Fibroblast of skin of left biceps (primary cell): ENCODE data around the gene NR1I3.
"Not testable (repeated sequence)": the region's sequence is repeated elsewhere in the genome, so short reads cannot be mapped to it uniquely, and the experiment has no call there.

ENCODE experiments used
- DNase-seq, 2 experiments: peaks; one replicate each; pipeline ENCODE4 v3.0.0-alpha.2; 2013; ENCODE audit warnings: low read depth in 2 of 2

The NR1I3 gene

DNA sequence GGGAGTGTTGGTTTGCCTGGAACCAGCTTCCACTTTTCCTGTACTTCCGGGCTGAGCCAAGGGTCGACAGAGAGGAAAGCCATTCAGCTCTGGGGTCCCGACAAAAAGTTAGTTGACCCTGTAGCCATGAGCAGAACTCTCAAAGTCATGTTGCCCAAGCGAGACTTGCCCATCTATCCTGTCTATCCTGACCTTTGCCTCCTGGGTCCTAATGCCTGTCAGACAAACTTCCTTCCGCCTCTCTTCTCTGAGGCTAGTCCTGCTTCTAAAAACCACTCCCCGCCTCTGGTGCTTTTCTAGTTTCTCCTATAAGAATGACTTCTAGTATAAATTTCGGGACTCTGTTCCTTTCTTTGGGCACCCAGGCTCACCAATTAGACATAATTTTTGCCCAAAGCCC is 12.8 kb upstream of the NR1I3 start:
- no peak for DNase-seq

DNA sequence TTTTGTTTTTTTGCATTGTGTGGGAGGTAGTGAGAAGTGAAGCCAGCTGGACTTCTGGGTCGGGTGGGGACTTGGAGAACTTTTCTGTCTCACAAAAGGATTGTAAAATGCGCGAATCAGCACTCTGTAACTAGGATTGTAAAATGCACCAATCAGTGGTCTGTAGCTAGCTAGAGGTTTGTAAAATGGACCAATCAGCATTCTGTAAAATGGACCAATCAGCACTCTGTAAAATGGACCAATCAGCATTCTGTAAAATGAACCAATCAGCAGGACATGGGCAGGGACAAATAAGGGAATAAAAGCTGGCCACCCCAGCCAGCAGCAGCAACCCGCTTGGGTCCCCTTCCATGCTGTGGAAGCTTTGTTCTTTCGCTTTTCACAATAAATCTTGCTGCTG is 12.1 kb upstream of the NR1I3 start:
- DNase-seq, result not testable (repeated sequence)

DNA sequence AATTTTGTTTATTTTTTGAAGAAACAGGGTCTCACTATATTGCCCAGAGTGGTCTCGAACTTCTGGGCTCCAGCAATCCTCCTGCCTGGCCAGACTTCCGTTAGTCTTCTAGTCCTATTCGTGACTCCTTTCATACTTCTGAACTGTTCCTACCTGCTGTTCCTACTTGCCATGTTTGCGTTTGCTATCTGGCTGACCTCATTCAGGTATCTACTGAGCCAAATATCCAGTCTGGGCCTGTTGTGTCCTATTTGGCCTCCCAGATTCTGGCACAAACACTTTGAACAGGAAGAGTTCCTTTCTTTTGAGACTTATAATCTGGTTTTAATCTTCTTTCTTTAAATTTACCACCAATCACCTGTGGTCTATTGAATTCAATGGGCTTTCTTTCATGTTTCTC is 6.9 kb upstream of the NR1I3 start:
- DNase-seq, result no peak

DNA sequence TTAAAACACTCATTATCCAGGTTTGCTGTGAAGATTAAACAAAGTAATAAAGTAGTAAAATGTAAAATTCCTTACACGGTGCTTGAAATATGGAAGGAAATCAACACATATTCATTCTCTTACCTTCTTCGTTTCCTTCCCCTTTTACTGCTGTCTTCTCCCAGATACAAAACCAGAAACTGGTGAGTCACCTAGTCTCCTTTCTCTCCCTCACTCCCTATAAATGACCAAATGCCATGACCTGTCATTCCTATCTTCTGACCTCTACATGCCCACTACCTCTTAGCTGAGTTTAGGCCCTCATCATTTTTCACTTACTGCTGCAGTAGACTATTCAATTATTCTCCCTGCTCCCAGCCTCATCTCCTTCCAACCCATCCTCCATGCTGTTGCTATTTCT is 4.3 kb upstream of the NR1I3 start:
- DNase-seq, result no peak

DNA sequence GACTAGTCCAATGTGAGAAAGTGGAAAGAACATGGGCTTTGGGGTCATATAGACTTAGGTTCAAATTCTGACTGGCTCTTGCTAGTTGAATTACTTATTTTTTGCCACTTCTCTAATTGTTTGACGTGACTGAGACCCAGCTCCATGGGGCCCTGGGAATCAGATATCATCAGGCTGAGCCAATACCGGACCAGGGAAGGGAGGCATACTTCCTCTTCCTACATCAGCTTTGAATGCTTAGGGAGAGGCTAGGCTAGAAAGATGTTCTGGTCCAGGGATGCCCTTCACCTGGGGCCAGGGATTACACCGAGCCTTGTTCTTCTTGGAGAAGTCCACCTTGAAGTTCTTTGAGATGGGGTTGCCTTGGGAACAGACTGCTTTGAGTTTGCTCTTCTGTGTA is 3.7 kb upstream of the NR1I3 start:
- DNase-seq, result no peak

DNA sequence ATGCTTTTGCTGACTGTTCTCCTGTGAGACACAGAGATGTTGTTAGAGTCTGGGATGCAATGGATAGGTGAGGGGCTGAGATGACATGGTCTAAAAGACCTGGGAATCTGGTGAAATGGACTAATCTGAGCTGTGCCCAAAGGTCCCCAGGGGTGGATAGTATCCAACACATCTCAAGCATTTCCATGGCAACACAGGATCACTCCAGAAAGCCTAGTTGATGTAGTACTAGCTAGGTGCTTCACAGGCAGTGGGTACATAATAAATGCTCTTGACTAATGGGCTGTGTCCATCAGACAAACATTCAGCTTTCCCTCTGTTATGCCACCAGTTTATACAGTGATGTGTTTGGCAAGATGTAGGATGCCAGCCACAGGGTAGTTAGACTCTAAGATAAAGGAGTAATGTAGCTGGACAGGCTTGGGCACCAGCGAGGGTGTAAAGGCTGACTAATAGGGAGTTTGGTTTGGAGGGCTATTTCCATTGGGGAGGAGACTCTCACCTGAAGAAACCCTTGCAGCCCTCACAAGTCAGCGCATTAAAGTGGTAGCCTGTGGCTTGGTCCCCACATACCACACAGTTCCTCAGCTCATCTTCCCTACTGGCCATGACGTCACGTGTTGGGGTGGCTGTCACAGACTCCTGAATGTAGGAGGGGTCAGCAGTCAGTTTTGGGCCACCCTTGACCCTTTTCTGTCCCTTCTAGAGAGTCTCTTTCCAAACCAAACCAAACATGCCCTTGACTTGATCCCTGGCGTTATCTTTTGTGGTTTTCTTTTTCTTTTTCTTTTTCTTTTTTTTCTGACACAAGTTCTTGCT is 1.8 kb downstream of the NR1I3 start:
- DNase-seq, result no peak

DNA sequence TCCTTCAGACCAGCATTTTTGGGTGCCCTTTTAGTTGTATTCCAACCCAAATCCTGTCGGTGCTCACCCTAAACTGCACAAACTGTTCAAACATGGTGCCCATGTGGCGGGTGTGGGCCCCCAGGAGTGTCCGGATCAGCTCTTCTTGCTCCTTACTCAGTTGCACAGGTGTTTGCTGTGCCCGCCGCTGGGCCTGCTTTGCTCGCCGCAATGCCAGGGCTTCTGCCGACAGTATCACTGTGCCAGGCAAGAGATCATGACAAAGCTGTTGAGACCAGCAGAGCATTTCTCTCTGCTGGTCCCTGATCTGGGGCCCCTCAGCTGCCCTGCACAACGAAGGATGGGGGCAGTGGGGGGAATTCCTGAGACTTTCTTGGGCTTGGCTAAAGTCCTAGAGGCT is 4.9 kb downstream of the NR1I3 start:
- DNase-seq, result no peak

DNA sequence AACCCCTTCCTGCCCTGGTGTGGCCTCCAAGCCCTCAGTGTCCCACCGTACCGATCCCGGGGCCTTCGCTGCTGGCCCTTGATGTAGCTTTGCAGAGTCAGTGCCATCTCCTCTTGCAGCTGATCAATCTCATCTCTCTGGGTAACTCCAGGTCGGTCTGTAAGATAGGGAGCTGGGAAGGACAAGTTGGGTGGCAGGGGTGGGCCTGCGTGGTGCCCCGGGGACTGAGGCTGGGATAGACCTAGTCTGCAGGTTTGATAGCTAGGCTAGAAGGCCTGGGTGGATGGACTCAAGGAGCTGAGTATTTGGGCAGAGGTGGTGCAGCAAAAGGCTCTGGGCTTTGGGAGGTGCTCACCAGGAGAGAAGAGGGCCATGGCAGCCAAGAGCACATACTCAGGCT is 7.2 kb downstream of the NR1I3 start:
- no peak for DNase-seq

DNA sequence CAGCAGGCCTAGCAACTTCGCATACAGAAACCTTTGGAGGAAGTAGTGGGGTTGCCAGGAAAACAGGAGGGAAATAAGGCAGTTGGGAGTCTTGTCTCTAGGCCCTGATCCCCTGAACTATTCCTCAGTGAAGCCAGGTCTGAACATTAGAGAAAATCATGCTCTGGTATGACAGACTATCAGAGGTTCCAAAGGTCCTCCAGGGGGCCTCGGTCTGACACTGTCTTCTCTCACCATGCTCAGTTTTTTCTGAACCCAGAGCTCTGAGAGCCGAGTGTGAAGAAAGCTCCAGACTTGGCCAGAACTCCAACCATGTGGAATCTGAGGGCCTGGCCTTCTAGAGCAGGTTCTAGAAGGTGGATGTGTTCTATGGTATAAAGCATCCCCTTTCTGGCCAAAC is 8.1 kb downstream of the NR1I3 start:
- no peak for DNase-seq

DNA sequence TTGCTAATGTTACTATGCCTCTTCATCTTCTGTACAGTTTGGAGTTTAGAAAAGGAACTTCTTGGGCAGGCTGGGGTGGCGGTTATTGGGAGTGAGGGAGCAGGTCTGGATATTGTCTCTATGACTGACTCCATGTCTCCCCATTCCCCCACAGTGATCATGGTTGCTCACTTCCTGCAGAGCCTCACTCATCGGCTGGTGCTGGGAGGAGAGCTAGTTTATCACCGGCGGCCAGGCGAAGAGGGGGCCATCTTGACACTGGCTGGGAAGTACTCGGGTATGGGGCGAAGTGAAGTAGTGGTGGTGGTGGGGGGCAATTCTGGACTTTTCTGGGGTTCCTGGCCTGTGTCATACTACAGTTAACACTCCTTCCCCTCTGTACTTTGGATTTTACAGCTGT is 10.0 kb downstream of the NR1I3 start:
- no peak for DNase-seq

DNA sequence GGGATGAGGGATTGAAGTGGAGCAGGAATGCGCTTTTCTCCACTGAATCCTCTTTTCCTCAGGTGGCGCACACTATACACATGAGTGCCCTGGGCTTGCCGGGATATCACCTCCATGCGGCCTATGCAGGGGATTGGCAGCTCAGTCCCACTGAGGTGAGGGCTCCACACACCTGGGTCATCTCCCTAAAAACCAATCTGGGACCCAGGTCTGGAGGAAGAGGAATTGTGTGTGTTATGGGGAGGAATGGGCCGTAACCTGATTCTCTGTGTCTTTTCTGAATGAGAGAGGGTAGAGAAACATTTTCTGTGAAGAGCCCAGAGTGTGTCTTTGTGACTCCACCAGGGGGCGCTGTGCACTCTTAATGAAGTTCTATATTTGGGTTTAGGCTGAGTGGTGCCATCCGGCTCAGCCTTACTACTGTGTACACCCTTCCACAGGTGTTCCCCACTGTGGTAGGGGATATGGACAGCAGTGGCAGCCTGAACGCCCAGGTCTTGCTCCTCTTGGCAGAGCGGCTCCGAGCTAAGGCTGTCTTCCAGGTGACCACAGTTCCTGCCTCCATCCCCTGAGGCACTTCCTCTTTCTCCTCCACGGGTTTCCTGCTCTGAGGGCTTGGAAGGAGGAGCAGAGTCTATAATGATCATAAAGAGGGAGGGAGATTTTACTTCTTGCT is 10.7 kb downstream of the NR1I3 start:
- DNase-seq, result peak; percentile 20 to 22

DNA sequence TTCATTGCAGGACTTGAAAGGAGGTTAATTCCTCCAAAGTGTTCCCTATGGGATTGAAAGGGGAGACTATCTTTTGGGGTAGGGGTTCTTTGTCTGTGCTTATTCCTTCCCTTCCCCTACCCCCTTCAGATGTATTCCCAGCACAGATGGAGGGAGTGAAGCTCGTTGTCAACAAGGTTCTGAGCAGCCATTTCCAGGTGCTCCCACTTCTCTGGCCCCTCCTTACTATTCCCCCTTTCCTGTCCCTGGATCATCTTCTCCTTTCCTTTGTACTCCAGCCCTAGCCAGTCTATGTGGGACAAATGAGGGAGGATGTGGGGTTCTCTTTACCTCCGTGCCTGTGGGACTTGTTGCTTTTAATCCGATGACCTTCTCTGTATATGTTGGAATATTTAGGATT is 11.2 kb downstream of the NR1I3 start:
- DNase-seq, result no peak

DNA sequence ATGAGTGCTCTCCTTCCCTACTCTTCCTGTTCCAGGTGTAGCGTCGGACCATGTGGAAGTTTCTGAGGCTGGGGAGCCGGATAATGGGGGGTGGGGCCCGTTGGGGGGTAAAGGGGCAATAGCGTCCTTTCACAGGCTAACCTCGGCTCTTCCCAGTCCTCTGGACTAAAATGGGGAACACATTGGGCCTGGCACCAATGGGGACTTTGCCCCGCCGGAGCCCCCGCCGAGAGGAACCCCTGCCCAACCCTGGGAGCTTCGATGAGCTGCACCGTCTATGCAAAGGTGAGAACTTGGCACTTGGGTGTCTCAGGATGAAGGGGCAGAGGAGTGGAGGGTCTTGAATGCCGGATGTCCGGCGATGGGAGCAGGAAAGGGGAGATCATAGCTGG is 11.7 kb downstream of the NR1I3 start:
- no peak for DNase-seq

DNA sequence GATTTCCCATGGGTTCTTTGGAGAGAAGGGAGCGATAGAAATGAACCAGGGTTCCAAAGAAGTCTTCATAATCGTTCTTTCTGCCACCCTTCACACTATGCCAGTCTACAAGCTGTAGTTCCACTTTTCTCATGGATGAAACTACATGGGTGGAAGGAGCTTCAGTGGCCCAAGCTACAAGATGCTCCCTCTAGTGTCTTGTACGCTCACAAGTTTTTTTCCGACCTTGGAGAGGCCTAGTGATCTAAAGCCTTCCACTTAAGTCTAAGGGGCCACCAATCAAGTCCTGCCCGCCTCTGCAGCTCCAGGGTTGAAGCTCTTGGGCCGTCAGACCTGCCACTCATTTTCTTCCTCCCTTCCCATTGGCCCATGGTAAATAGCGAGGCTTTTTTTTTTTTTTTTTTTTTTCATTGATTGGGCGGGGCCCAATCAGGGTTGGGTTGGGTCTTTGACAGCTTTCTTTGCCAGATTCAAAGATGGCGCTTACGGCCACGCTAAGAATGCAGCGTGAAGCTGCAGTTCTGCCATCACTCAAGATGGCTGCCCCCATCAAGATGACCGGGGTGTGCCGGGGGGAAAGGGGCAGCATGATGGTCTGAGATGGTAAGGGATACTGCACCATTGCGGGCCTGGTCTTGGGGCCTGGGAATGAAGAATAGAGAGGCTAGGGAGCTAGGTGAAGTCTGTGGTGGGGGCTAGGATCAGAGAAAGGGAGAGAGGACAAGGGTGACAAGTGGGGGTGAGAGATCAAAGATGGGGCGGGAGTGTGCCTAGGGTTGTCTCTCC is 12.3 kb downstream of the NR1I3 start, which contains the start of gene TOMM40L:
TOMM40L (plus strand) TSS at position 527 of the 786 bp plus-strand sequence. CDS start 430 bp downstream, outside the sequence.
- peak; percentile 99 for DNase-seq

DNA sequence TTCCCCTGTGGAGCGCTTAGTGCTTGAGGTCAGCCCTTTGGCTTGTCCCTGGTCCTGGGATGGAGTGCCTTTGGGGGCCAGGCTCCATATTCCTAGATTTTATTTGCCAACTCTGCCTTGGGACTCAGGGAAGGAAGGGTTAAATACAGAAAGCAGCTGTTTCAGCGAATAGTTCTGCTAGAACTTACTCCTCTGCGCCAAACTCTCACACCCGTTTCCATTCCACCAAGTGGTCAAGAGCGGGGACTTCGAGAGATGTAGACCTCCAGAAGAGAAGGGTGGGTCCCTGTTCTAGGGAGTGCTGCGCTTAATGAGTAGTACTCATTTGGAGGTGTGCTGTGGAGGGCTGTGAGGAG is 12.8 kb downstream of the NR1I3 start:
- DNase-seq, result no peak

DNA sequence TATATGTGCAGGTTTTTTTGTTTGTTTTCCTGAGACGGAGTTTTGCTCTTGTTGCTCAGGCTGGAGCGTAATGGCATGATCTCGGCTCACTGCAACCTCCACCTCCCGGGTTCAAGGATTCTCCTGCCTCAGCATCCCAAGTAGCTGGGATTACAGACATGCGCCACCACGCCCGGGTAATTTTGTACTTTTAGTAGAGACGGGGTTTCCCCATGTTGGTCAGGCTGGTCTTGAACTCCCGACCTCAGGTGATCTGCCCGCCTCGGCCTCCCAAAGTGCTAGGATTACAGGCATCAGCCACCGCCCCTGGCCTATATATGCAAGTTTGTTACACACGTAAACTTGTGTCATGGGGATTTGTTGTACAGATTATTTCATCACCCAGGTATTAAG is 13.3 kb downstream of the NR1I3 start:
- DNase-seq, result not testable (repeated sequence)

DNA sequence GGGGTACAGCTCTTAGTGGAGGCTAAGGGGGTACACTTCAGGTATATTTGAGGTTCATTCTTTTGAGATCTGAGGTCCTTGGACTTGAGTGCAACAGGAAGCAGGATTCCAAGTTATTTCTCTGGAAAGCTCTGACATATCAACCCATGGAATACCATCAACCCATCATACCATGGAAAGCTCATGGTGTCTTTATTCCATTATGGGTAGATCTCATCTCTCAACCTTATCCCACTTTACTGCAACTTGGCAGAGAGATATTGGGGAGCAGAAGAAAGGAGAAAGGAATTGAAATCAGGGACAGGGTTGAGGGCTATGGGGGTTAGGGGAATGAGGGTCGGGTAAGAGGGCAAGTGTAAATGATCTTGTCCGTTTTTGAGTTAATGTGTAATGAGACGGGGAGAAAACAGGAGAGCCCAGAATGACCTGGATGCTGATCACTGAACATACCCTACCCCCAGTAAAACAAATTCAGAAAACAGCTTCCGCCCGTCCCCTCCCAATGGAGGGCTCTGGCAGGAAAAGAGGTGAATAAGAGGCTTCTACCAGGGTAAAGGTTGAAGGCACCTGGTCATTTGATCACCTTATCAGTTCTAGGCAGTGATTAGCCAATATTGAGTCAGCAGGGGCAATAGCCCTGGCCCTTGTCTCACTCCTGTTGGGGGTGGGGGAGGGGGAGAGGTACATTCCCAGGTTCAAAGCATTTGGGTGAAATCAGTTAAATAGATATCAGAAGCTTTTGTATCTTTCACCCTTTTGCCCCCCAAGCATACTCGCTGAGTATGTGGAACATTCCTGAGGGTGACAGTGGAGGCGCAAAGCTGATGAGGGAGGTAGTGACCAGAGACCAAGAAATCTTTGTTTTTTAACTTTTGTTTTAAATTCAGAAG is 14.0 kb downstream of the NR1I3 start:
- no peak for DNase-seq

DNA sequence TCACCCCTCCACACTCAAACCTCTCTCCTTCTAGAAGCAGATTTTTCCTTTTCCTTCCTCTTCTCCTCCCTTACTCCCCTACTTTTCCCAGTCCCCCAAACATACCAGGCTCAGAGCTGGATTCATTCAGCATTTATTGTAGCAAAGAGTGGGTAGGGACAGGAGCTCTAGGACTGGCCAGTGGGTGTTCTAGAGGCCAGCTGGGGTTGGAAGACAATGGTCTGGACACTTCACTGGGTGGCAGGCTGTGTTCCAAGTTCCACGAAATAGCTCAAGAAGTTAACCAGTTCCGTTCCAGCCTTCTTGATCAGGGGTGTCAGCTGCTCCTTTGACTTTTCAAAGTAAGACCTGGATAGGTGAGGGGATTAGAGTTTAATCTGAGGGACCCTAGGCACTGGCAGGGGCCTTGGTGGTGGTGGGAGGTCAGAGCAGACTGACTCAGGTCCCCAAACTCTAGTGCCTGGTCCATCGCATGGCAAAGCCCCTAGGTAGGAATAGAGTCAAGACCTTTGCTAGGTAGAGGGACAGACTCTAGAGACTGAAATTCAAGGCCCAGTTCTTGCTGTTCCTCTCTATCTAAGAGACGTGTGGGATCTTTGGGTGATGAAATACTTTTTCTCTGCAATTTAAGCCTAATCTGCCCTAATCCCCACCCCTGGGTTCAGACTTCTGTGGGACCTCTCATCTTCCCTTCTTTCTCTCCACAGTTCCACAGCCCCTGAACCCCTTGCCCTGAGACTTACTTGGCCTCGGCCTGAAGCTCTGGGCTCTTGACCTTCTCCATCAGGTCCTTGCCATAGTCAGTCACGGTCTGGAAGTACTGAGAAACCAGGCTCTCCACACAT is 15.6 kb downstream of the NR1I3 start:
- DNase-seq, result no peak

DNA sequence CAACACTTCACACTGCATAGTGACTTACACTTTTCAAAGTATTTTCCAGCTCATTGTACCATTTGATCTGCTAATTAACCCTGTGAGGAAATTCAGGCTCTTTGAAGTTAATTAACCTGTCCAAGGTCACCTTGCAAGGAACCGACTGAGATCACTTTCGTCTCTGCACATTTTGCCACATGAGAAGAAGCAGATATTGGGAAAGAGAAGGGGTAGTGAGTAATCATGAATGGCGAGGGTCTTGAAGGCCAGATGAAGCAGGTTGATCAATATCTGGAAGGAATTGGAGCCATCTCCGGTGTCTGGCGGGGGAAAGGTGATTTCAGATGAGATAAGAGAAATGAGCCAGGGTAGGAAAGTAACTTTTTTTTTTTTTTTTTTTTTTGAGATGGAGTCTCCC is 18.0 kb downstream of the NR1I3 start:
- no peak for DNase-seq

DNA sequence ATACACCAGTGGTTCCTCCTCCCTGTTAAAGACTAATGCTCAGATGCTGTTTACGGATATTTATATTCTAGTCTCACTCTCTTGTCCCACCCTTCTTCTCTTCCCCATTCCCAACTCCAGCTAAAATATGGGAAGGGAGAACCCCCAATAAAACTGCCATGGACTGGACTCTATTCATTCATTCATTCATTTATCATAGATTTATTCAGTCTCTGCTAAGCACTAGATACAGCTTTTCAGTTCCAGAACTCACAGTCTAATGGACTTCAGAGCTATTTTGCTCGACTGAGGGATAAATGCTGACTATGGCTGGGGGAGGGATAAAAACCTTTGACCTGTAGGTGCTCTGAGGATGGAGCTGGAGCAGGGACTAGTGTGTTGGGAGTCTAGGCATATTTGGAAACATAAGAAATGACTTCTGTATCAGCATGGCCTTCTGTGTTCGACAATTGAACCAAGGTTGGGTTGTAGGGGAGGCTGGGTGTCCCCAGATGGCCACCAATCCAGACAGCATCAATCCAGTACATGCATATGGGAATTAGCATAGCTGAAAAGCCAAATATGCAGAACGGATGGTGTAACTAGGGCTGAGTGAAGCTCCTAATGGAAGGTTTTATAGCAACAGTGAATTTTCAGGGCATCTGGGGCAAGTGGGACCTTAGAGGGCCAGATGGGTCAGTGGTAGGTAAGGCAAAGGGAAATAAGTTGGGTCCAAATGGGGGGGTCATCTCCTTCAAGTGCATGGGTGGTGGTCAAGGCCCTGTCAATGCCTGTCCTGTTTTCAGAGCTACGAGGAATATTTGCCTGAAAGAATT is 18.7 kb downstream of the NR1I3 start:
- DNase-seq, result no peak
